Lung microvascular endothelial cell (primary cell): ENCODE measurements around the gene SPEN. TPM values are rescaled to one million over a fixed set of nuclear protein-coding genes. Genes with fewer than 3 reads are reported as not detected.
A peak's percentile ranks its signal among the peaks of the same experiment; 100 is the strongest.
"Not testable (repeated sequence)": the region's sequence is repeated elsewhere in the genome, so short reads cannot be mapped to it uniquely, and the experiment has no call there.

Source experiments
- DNase-seq, 2 donors: peaks; one replicate each; pipeline versions ENCODE4 v3.0.0 to v3.0.0-alpha.2; 2010; ENCODE audit warnings: low read depth in 2 of 2
- total RNA-seq: library from RNA; depleted of rRNA; stranded (reverse); fragments of >200 nt; gene quantifications from 2 replicates; pipeline ENCODE4 v1.2.1, GENCODE V29; 2014

SPEN gene
- total RNA-seq, 1 donor from 2014 or later = 11.3 TPM

DNA sequence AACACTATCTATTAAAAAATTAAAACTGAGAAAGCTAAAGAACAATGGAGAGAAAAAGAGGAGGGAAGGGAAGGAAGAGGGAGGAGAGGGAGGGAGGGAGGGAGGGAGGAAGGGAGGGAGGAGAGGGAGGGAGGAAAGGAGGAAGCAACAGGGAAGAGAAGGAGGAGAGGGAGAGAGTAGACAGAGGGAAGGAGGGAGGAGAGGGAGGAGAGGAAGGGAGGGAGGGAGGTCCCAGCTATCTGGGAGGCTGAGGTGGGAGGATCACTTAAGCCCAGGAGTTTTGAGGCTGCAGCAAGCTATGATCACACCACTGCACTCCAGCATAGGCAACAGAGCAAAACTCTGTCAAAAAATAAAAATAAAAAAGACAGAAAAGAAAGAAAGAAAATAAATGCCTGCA is 111.9 kb downstream of the SPEN start:
- DNase-seq = no peak

DNA sequence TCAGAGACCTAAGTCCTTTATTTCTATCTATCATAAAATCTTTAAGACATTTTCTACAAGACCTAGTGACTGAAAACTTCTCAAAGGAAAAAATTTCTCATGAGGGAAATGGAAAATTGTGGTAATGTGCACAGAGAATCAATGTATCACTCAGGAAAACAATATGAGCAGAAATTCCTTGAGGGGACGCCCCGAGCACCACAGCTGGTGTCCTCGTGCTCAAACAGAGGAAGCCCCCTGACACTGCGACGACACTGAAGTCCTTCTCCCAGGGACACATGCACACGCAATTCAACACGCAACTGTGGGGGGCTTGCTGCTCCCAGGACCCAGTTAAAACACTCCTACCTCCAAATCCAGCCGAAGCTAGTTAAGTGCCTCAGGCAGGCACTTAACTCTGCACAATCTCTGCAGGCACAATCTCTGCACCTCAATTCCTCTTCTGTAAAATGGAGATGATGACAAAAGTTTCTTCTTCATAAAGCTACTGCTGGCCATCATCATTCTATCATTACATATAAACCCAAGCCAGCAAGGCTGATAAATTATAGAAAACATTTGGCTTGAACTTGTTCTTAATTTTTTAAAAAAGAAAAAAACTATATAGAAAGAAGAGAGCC is 112.4 kb downstream of the SPEN start:
- no peak for DNase-seq

DNA sequence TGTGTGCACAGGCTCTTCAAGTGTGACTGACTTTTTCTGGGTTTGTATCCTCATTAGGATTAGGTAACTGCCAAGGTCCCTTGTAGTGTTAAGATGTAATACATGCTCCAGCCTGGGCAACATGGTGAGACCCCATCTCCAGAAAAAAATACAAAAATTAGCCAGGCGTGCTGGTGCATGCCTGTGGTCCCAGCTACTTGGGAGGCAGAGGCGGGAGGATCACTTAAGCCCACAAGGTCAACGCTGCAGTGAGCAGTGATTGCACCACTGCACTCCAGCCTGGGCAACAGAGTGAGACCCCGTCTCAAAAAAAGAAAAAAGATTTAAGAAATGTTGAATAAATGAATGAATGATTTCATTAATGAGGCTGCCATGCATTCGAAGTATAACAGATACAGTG is 113.3 kb downstream of the SPEN start:
- DNase-seq = no peak

DNA sequence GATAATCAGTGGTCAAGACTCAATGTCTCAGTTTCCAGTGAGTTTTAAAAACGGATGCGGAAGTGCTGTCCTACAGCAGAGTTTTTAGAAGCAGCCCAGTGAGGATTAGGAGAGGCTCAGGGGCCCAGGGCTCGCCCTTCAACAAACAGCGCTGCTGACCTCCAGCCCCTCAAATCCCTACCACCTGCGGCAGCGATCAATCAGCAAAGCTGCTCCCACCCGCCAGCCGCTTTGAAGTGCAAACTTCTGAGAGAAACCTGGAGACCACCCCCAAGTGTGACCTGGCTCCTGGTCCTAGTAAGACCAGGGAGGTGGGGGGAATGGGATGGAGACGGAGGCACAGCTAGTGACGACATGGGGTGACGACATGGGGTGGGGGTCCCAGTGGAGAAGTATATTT is 114.0 kb downstream of the SPEN start:
- no peak for DNase-seq

DNA sequence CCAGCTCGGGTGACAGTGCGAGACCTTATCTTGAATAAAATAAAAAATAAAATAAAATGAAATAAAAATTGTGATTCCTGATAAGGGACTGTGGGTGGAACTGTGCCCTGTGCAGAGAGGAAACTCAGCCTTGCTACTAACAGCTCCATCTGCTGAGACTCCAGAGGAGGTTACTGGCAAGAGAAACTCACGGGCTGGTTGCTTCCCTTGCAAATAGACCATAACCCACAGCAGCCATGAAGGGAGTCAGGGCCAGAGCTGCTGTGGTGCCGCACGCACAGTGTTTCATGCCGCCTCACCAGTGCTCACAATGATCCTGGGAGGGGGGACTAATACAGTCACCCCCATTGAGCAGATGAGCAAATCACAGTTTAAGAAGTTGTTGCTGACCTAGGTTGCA is 114.7 kb downstream of the SPEN start:
- no peak for DNase-seq

DNA sequence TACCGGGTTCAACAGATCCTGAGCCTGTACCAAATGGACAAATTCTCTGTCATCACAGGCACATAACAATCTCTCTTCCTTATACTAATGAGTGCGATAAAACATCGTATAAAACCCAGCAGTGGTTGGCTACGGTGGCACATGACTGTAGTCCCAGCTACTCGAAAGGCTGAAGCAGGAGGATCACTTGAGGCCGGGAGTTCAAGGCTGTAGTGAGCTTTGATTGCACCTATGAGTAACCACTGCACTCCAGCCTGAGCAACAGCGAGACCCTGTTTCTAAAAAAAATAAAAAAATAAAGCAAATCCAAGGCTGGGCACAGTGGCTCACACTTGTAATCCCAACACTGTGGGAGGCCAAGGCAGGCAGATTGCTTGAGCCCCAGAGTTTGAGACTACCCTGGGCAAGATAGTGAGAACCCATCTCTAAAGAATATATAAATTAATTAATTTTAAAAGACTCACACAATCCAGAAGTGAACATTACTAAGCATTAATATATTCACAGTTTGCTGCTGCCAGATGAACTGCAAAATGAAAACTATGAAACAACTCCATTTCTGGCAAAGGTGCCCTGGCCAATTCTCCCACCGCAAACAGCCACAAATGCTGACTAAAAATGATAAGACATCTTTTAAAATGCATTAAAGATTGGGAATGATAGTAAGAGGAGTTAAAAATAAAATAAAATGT is 115.3 kb downstream of the SPEN start:
- no peak for DNase-seq

DNA sequence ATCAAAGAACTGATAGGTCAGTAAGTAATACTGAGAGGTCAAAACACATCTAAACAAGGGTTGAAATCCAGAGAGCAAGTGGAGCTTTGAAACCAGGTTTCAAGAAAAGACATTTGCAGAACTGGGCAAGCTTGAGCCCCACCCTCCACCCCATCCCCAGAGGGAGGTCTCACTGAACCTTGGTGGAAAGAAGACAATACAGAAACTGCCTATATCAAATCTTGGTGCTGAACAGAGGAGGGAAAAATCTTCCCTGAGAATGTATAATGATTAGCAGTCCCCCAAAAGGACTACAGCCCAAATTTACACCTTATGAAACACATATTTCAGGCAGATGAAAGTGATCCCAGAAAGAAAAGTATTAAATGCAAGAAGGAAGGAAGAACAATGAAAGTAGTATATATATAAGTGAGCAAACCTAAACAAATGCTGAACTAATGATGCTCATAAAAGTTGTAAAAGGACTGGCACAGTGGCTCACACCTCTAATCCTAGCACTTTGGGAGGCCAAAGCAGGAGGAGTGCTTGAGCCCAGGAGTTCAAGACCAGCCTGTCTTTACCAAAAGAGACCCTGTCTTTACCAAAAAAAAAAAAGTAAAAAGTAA is 116.0 kb downstream of the SPEN start:
- DNase-seq = no peak

DNA sequence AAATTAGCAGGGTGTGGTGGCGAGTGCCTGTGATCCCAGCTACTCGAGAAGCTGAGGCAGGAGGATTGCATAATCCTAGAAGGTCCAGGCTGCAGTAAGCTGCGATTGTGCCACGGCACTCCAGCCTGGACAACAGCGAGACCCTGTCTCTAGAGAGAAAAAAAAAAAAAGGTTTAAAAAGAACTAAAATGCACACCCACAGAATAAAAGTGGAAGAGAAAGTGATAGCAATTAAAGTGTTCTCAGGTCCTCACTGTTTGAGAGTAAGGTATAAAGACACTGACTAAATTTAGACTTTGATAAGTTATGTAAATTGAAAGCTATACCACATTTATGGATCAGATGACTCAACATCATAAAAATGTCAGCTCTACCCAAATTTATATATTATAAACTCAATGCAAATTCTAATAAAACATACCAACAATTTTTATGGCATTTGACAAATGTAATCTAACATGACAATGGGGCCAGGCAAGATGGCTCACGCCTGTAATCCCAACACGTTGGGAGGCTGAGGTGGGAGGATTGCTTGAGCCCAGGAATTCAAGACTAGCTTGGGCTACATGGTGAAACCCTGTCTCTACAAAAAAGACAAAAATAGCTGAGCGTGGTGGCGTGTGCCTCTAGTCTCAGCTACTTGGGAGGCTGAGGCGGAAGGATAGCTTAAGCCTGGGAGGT is 116.6 kb downstream of the SPEN start:
- no peak for DNase-seq

DNA sequence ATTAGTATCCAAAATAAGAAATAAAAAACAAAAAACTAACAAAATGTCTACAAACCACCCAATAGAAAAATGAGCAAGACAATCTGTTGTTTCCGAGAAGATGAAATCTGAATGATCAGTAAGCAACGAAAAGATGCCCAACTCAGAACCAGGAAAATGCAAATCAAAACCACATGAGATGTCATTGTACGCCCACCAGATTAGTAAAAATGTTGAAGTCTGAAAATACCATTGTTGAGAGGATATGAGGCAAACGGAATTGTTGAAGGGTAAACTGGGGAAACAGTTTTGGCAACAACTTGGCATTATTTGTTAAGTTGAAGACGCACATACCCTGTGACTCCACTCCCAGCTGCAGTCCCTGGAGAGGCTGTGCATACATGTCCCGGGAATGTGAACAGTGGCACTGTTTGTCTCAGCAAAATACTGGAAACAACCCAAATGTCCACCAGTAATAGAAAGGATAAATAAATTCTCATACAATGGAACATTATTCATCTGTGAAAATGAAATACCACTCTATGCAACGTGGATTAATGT is 117.8 kb downstream of the SPEN start:
- peak; percentile 50 to 91 for DNase-seq

DNA sequence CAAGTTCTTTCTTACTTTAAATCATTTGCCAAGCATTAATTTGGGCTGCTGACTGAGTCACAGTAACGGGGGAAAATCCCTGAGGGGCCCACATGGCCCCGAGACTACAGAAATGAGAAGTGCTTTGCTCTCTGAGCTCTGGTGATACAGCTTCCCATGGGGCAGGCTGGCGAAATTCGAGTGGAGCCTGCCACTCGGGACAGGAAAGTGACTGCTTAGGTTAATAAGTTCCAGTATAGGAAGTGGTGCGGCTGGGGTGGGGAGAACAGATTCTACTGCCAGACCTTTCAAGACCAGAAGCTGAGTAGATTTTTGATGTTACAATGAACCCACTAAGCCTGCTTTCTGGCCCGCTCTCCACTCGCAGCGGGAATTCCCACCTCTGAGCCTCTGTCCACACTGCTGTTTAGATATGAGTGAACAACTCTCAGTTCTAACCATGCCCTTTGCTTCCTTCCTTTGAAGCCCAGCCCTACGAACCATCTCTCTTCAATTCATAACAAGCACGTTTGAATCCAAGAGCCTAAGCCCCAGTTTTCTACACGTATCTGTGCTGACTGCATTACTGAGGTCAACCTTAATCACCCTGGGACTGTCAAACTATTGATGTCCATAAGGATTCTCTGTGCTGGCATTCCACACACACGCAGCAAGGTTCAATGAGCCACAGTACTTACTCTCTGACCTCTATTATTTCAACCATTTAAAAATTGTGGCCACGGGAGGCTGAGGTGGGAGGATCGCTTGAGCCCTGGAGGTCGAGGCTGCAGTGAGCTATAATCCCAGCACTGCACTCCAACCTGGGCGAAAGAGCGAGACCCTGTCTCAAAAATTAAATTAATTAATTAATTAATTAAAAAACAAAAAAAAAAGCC is 118.8 kb downstream of the SPEN start:
- peak; percentile 63 to 65 for DNase-seq

DNA sequence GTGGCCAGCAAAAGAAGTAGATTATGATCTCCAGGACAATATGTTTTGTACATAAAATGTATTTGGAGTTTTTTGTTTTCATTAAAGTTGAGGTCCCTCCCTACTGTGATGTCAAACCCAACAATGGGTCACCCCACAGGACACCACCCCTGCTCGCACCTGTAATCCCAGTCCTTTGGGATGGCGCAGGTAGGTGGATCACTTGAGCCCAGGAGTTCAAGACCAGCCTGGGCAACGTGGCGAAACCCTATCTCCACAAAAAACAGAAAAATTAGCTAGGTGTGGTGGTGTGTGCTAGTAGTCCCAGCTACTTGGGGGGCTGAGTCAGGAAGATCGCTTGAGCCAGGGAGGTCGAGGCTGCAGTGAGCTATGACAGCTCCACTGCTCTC is 119.4 kb downstream of the SPEN start:
- no peak for DNase-seq

DNA sequence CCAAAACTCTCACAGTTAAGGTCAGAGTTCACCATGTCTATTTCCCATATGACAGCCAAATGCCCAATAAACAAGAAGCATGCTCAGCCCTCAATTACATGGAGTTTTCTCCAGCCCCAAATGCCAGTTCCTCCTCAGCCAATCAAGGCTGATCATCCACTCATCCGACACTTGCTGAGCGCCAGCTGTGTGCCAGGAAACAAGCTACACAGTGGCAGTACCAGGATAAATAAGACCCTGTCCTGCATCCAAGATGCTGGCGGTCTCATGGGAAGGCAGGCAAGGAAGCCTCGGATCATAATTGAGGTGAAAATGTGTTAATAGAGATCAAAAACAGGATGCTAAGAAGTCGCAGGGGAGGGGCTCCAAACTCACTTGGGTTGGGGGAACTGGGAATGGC is 120.7 kb downstream of the SPEN start:
- DNase-seq = no peak

DNA sequence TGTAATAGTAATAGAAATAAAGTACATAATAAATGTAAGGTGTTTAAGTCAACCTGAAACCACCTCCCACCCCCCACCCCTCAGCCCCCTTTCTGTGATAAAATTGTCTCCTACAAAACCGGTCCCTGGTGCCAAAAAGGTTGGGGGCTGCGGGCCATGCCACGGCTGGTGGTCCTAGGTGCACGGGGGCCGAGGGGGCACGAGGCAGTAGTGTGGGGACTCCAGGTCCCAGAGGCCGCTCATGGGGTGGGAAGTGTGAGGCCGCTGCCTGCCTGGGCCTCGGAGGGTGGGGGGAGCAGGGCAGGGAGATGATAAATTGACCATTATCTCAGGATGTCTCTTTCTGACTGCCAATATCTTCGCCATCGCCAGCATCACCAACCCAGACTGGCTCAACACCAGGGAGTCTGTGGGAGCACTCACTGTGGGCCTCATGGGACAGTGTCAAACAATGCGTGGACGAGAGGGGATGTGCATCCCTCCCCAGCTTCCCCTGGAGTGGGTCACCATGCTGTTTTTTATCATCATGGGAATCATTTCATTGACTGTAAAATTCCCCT is 121.9 kb downstream of the SPEN start:
- DNase-seq = no peak

DNA sequence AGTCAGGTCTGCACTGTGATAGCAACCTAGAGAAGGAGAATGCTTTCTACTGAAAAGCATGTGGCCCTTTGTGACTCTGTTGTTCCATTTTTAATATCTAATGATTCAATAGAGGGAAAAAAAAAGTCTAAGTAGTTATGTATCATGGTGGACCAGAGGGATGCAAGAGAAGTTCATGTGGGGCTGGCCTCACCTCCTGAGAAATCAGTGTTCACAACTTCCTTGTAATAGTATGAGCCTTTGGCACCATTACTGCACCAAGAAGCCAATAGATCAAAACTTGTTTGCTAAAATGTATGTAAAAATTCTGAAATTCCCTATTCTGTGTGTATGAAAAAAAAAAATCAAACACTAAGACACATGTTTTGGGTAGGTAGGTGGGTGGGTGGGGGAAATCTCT is 123.4 kb downstream of the SPEN start:
- no peak for DNase-seq

DNA sequence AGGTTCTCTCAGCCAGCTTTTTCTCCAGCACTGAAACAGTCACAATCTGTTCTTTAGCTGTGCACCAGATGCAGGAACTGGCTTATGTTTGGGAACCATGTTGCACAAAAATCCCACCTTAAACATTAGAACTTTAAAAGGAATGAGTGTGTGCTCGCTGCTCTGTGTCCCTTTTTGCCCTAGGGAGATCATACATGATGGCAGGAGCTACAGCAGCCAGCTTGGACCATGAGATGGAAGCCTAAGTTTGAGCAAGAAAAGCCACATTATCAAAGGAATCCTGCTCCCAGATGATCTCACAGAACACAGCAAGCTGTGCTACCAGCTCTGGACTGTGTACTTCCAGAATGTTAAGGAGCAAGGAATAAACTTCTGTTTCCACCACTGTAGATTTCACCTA is 124.9 kb downstream of the SPEN start:
- DNase-seq = no peak

DNA sequence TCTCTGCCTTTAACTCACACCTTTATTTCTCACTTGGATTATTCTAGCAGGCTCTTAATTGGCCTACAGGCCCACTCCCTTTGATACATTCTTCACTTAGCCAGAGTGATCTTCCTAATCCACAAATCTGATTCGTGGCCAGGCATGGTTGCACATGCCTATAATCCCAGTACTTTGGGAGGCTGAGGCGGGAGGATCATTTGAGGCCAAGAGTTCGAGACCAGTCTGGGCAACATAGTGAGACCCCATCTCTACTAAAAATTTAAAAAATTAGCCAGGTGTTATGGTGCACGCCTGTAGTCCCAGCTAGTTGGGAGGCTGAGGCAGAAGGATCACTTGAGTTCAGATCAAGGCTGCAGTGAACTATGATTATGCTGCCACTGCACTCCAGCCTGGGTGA is 126.3 kb downstream of the SPEN start:
- no peak for DNase-seq

DNA sequence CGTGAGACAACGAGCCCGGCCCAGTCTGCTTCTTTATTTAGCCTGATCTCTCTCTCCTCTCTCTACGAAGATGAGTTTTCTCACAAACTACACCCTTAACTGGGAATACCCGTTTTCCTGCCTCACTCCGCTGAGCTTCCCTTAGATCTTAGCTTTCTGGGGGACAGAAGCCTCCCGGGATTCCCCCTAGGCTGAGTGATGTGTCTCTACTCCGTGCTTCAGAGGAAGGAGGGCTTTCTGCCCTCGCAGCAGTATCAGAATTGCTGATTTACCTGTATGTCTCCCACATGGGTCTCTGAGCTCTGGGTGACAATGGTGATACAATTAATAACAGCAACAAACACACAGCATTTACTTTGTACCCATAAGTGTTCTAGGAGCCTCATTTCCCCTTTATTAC is 127.3 kb downstream of the SPEN start:
- peak in 1 of 2 donors; percentile 14 for DNase-seq

DNA sequence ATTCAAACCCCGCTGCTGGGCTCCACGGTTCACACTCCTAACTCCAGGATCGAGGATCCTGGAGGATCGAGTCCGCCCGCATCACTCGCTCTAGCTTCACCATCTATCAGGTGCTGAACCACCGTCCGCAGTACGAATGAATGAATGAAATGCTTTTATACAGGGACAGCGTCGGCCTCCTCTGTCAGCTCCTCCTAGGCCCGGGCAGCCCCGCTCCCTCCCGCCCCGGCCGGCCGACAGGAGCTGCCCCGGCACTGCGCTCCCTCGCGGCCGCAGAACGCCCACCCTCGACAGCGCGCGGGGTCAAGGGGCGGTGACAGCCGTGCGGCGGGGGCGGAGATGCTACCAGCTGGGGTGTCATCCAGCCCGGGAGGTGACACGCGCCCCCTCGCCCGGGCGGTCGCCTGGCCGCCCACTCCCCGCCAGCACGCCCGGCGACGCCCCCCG is 127.9 kb downstream of the SPEN start:
- peak; percentile 70 to 81 for DNase-seq

DNA sequence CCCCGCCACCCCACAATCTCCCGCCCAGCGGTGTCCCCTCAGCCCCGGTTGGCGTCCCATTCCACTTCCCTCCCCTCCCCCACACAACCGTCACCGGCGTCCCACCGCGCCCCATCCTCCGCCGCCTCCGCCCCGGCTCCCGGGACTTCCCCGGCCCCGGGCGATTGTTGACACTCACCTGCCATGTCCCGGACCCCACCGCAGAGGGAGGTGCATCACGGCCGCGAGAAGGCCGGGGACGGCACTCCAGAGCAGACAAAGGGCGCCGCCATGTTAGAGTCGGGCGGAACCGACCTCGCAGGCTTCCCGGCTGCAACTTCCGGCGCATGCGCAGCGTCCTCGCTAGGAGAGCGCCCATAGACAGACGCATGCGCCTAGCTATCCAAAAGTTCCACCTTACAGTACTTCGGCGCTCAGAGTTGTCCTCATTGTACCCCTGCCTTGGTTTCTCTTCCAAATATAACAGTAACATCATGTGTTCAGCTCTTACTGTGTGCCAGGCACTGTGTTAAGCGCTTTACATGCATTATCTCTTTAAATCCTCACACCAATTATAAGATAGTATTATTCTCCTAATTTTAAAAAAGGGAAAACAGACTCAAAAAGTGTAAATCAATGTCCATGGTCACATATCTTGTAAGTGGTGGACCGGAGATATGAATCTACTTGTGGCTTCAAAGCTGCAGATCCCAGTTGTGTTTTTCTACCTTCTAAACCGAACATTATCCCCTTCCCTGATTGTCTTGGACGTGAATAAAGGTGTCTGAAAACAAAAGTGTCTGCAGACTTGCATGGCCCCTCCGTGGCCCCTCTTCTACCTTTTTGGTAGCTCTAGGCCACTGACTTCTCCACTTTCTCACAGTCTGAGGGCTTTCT is 128.5 kb downstream of the SPEN start, which contains the start of gene ZBTB17:
TSS of gene ZBTB17 (minus strand) at position 297 of the 876 bp plus-strand sequence. CDS start 27,606 bp downstream, outside the sequence.
- peak; percentile 94 to 96 for DNase-seq

DNA sequence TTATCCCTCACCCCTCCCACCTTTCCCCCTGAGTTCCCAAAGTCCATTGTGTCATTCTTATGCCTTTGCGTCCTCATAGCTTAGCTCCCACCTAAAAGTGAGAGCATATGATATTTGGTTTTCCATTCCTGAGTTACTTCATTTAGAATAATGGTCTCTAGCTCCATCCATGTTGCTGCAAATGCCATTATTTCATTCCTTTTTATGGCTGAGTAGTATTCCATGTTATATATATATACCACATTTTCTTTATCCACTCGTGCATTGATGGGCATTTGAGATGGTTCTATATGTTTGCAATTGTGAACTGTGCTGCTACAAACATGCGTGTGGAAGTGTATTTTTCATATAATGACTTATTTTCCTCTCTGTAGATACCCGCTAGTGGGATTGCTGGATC is 130.4 kb downstream of the SPEN start:
- DNase-seq = not testable (repeated sequence)
